NOMO-1 treated with DMSO at 0.1 percent for 48 hours (cell line): ENCODE measurements around the gene GUK1.
"Not testable (repeated sequence)": the region's sequence is repeated elsewhere in the genome, so short reads cannot be mapped to it uniquely, and the experiment has no call there.

Experiments used
- DNase-seq: peaks from one replicate; lab custom pipeline; 2025; ENCODE audit not compliant: unreplicated experiment; lab: John Stamatoyannopoulos, UW

Gene GUK1

DNA sequence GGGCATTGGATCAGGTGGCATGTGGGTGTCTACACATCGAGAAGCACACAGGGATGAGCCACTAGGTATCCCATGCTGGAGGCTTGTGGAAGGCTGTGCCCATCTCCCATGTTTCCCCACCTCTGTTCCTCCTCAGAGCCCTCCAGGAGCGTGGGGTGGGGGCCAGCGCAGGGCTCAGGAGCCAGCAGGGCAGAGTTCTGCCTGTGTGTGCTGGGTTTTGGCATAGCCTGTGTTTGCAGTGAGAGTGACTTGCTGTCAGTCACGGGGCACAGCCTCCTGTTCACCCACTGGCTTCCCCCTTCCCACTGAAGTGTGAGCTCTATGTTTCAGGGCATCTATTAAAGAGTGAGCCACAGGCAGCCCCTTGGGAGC is 35.9 kb downstream of the GUK1 start:
- DNase-seq, result no peak

DNA sequence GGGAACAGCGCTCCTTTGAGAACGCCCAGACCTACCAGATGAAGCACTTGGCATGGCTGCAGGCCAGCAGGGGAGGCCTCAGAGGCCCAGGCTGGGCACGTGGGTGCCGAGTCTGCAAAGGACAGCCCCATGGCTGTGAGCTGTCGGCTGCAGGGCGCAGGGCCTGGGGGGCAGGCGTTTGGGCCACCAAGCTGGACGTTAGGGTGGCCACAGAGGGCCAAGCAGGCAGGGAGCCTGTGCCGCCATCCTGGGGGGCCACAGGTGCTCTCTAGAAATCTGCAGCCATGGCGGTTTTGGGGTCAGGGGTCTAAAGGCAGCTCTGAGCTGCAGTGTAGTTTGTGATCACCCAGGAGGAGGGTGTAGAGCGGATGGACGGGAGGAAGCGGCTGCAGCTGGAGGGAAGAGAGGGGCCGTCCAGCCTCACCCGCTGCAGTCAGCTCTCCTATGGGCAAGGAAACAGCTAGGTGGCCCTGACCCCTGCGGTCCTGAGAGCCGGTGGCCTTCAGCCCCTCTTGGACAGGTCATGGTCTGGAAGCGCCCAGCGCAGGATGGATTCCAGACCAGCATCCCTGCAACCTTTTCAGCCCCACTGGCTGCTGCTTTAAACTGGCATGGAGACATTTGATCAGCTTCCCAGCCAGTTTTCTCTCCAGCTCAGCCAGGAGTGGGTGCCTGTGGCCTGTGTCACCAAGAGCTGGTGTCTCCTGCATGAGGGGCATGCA is 36.5 kb downstream of the GUK1 start:
- DNase-seq, result no peak

DNA sequence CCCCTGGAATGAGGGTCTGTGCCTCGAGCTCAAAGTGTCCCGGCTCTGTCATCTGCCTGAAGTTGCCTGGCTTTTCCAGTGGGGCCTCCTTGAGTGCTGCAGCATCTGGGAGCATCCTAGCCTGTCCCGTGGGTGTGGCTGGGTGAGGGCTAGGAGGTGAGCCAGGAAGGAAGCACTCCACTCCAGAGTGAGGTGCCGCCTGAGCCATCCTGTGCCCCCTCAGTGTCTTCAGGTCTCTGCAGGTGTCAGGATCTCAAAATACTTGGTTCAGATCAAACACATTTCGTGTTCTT is 37.0 kb downstream of the GUK1 start:
- DNase-seq, result no peak

DNA sequence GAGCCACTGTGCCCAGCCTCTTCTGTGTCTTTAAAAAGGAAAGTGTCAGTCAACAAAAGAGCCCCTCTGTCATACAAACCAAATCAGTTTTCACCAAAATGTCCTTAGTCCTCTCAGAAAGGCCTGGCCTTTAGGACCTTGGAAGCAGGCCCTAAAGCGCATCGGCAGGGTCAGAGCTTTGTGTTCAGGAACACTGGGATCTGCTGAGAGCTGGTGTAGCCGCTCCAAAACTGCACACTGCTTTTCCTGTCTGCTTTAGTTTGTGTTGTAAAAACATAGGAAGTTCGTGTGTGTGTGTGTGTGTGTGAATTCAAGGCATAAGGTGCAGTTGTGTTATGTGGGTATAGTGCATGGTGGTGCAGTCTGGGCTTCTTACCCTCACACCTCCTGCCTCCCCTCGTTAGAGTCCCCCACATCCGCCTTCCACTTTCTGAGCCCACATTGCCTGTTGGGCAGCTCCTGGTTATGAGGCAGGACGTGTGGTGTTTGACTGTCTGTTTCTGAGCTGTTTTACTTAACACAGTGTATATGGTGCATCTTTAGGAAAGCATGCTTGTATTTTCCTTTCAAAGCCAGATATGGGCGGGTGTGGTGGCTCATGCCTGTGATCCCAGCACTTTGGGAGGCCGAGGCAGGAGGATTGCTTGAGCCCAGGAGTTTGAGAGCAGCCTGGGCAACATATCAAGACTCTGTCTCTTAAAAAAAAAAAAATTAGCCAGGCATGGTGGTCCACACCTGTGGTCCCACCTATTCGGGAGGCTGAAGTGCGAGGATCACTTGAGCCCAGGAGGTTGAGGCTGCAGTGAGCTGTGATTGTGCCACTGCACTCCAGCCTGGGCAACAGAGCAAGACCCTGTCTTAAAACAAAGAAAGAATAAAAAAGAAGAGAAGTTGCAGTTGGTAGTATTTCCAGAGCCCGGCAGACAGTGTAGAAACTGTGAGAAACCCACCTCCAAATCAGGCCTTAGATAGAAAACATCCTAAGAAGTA is 37.9 kb downstream of the GUK1 start:
- no peak for DNase-seq

DNA sequence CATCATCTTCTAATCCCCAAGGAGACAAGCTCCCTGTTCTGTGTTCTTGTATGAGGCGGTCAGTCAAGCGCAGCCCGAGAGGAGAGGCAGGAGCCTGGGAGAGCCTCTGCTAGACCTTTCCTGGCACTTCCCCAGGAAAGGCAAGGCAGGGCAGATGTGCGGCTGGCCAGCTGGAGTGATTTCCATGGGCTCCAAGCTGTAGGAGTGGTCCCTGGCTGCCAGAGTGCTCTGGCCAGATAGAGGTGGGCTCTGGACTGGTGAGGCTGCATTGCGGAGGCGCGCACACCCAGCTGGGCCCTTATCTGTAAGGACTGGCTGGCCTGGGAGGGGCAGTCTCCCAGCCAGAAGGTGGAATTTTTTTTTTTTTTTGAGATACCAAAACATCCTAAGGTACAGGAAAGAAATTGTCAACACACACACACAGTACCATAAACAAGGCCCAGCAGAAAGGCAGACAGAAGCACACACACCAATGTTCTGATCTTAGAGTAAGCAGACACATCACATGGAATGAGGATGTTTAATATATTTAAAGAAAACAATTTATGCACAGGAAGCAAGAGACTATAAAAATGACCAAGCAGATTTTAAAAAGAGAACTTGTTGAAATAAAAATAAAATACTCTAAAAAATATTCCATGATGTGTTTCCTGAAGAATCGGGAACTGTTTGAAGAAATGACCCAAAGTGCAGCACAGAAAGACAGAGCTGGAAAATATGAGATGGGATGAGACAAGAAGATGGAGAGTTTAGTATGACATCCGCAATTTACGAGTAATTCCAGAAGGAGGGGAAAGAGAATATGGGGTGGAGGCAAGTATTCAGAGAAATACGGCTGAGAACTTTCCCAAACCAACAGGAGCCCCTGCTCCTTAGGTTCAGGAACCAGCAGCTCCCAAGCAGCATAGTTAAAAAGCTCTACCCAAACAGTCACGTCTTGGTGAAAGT is 38.9 kb downstream of the GUK1 start:
- DNase-seq, result no peak

DNA sequence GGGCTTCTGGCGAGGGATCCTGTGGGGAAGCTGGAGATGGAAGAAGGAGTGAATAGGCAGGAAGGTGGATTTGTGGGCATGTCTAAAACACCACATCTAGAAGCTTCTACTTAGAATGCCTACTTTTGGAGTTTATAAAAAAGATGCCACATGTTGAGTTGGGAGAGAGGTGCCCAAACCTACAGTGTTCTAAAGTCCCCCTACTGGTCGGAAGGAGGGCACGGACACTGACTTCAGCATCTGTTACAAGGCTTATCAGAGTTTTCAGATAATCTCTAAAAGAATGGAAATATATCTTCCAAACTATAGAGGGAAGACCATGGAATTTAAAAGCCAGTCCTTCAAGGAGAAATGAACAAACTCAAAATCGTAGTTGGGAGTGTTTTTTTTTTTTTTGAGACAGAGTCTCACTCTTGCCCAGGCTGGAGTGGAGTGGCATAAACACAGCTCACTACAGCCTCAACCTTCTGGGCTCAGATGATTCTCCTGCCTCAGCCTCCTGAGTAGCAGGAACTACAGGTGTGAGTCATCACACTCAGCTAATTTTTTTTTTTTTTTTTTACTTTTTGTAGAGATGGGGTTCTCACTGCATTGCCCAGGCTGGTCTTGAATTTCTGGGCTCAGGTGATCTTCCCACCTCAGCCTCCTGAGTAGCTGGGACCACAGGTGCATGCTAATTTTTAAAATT is 40.3 kb downstream of the GUK1 start:
- no peak for DNase-seq

DNA sequence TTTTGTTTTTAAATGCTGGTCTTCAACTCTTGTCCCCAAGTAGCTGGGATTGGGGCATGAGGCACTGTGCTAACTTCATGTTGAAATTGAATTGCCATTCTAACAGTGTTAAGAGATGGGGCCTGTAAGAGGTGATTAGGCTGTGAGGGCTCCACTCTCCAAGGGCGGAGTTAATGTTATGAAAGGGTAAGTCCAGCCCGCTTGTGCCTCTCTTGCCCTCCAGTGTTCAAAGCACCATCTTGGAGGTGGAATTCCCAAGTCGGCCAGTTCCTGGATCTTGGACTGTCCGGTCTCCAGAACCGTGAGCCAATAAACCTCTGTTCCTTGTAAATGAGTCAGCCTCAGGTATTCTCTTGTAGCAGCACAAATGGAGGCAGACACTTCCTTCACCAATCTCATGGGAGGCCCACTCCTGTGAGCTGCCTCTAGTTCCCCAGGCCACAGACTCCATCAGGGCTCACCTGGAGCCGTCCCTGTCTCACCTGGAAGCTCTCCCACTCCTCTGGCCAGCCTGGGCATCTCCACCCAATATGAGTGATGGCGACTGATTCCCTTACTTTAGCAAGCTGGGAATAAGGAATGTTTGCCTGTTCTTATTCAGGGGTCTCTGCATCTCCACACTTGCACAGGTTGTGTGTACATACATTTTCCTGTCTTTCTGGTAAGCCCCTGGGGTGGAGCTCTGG is 41.0 kb downstream of the GUK1 start:
- no peak for DNase-seq

DNA sequence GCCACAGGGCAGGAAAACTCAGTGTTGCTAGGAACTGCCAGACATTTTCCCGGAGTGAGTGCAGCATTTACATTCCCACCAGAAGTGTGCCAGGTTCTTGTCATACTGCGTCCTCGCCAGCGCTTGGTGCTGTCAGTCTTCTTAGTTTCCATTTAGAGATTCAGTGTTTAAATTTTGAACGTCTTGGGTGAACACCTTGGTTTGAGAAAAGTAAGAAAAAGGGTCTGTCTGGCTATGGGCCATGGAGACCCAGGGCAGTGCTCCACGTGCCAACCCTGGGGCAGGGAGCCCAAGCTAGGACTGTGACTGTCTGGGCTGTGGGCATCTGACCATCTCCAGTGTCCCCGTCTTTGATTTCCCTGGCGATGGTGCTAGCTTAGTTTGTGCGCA is 41.6 kb downstream of the GUK1 start:
- DNase-seq, result no peak

DNA sequence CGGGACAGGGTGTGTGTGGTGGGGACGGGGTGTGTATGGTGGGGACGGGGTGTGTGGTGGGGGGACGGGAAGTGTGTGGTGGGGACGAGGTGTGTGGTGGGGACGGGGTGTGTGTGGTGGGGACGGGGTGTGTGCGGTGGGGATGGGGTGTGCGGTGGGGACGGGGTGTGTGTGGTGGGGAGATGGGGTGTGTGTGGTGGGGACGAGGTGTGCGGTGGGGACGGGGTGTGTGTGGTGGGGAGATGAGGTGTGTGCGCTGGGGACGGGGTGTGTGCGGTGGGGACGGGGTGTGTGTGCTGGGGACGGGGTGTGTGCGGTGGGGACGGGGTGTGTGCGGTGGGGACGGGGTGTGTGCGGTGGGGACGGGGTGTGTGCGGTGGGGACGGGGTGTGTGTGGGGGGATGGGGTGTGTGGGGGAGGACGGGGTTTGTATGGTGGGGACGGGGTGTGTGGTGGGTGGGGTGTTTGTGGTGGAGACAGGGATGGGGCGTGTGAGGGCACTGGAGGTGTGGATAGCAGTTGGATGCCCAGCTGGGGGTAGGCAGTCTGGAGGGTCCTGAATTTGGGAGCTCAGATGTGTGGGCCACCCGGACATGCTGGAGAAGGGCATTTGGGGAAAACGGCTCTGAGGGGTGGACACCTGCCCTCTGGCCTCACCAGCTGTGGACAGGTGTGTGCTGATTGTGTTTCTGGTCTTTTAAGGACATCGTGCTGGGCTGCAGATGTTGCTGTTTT is 42.4 kb downstream of the GUK1 start:
- no peak for DNase-seq

DNA sequence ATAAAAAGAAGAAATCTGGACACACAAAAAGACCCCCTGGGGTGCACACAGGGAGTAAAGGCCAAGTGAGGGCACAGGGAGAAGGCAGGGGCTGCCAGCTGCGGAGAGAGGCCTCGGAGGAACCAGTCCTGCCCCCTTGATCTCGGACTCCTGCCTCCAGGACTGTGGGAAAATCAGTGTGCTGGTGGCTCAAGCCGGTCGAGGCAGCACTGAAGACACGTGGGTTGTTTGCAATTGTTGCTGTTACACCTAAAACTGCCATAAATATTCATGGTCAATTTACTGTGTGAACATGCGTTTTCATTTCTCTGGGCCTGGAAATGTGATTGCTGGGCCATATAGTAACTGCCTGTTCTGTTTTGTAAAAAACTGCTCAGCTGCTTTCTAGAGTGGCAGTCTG is 44.1 kb downstream of the GUK1 start:
- DNase-seq, result no peak

DNA sequence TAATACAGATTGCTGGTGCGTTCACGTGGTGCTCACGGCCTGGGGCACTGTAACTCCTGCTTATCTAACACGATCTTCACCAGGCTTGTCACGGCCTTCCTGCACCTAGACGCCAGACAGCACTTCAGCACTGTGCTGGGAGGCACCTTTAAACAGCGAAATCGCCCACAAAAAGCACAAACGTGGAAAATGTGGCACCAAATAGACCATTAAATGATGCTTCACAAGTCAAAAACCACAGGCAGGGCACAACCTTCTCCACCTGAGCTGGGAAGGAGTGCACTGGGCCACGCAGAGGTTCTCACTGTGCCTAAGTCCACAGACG is 45.5 kb downstream of the GUK1 start:
- DNase-seq, result no peak

DNA sequence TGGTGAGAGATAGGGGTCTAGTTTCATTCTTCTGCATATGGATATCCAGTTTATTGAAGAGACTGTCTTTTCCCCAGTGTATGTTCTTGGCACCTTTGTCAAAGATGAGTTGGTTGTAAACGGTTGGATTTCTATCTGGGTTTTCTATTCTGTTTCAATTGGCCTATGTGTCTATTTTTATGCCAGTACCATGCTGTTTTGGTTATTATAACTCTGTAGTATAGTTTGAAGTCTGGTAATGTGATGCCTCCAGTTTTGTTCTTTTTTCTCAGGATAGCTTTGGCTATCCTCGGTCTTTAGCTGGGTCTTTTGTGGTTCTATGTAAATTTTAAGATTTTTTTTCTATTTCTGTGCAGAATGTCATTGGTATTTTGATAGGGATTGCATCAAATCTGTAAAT is 48.2 kb downstream of the GUK1 start:
- DNase-seq, result not testable (repeated sequence)

DNA sequence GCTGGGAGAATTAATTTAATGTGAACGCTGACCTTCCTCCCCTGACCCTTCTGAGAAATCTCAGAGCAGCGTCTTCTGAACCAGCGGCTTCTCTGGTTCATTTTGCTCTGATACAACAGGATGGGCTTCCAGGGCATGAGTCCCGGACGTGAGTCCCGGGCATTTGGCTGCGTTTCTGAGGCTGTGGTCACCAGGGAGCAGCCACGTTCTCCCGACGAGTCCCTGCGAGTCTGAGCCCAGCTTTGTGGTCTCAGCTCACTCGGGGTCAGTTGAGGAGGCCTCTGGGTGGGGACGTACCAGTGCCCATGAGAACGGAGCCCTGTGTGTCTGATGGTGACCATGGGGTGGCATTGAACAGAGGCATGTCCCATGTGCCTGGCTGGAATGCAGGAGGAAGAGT is 50.1 kb downstream of the GUK1 start:
- DNase-seq, result no peak

DNA sequence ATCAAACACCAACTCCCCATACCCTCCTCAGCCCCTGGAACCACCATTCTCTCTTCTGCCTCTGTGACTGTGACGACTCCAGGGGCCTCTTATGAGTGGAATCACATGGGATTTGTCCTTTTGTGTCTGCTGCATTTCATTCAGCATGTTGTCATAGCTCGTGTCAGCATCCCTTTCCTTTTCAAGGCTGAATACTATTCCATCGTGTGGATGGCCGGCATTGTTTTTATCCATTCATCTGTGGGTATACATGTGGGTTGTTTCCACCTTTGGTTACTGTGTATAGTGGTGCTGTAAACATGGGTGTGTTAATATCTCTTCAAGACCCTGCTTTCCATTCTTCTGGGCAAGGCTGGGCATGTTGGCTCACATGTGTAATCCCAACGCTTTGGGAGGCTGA is 50.7 kb downstream of the GUK1 start:
- DNase-seq, result no peak

DNA sequence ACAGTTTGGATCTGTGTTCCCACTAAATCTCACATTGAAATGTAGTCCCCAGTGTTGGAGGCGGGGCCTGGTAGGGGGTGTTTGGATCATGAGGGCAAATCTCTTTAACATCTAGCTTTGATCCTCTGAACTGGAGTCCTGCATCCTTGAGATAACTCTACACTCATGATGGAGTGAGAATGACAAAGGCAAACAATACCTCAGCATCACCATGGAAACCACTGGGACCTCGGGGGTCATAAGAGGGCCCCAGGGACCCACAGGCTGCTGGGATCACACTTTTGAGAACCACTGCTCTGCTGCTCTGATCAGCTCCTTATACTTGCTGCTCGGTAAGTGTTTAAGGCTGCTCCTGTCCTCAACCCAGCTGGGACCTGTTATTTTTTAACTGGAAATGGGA is 54.4 kb downstream of the GUK1 start:
- DNase-seq, result no peak

DNA sequence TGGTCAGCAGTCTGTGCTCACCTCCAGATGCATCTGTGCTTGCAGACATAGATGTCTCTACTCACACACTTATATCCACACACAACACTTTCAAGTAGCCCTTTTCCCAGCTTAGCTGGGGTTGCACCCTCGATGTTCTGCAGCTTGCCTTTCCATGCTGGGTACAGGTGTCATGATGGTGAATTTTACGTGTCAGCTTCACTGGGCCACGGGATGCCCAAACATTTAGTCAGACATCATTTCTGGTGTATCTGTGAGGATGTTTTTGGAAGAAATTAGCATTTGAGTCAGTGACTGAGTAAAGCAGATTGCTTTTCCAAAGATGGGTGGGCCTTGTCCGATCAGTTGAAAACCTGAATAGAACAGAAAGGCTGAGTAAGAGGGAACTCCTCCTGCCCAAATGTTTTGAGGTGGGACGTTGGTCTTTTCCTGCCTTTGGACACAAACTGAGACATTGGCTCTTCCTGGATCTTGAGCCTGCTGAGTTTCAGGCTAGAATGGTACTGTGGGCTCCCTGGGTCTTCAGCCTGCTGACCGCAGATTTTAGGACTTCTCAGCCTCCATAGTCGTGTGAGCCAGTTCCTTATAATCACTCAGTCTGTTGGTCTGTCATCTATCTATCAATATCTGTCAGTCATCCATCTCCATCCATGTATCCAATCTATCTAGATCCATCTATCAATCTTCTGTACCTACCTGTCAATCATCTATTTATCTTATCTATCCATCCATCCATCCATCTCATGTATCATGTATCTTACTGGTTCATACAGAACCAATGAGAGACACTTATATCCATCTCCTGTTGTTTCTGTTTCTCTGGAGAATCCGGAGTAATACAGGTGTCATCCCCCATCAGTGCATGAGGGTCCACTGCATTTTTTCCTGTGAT is 55.1 kb downstream of the GUK1 start:
- DNase-seq, result no peak

DNA sequence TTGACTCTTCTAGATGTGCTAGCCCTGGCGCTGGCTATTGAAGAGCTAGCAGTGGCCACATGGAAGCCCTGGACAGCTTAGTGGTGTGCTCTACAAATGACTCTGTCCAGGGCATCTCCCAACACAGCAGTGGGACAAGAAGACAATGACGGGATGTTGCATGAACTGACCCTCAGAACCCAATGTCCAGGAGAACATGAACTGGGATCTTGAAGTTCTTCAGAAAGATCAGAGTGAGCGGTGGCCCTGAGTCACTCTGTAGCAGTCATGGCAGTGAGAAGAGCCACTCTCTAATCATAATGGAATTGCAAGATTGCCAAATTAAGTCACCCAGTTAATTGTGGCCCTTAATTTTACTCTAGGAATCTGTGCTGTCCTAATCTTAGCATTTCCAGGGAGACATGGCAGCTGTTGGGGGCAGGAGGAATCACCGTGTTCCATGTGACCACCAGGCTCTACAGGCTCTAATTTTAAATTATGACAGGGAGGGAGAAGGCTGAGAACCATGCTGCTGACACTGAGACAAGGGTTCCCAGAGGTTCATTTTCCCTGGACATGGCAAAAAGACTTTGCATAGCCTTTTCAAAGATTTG is 57.6 kb downstream of the GUK1 start:
- DNase-seq, result no peak
